Activated gamma-delta T cell (primary cell): ENCODE data around the gene DNAH8.

ENCODE experiments used
- DNase-seq: peaks from one replicate; lab custom pipeline; 2025; lab: John Stamatoyannopoulos, UW

The DNAH8 gene

DNA sequence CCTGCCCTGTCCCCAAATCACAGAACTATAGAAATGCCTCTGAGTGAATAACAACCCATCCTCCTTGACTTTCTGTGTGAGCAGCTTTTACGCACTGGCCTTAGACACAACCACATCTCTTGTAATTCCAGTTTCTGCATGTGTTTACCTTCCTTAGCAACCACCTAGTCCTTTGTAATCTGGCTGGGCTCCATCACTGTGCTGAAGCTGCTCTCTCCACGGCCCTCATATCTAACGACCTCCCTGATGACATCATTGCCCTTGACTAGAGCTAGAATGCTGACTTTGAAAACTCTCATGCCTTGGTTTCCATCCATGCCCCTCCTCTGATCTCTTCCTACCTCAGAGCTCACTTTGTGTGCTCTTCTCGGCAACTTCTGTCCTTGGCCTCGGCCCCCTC lies 303.0 kb downstream of the DNAH8 start:
- DNase-seq, result no peak

DNA sequence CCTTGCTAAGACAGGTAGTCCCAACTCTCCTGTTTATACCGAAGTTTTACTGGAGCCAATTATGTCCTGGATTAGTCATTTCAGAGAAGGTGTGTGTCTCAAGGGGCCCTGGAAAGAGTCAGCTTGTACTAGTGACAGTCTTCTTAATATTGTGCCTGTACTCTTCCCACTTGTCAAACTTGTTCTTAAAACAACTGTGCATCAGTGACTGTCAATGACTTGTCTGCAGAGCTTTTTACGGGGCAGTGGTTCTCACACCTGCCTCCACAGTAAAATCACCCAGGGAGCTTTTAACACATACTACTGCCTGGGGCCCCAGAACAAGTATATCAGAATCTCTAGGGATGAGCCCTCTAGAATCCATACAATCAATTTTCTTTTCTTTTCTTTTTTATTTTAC lies 305.0 kb downstream of the DNAH8 start:
- no peak for DNase-seq

DNA sequence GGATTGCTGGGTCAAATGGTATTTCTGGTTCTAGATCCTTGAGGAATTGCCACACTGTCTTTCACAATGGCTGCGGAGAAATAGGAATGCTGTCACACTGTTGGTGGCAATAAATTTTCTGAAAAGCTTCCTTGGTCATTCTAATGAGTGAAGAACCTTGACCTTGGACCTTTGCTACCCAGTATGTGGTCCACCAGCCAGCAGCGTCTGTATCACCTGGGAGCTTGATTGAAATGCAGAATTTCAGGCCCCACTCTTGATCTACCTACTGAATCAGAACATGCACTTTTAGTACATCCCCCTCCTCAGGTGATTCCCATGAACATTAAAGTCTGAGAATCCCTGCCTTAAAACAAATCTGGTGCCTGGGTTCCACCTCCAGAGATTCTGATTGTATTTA lies 305.9 kb downstream of the DNAH8 start:
- DNase-seq, result no peak

DNA sequence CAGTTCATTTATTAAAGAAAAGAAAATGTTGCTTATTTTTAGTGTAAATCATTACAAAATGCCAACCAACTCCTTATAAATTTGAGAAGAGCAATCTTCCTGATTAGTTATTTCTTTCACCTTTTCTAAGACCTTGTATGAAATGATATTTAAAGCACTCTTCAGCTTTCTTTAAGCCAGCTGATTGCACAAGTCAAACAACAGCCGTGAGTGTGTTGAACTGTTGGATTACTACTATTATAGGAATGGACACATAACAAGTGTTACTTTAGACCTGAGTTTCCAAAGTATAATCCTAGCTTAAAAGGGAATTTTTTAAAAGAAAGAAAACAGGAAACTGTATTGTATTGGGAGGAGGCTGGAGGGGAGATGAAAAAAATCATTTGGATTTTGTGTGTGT lies 306.7 kb downstream of the DNAH8 start:
- no peak for DNase-seq

DNA sequence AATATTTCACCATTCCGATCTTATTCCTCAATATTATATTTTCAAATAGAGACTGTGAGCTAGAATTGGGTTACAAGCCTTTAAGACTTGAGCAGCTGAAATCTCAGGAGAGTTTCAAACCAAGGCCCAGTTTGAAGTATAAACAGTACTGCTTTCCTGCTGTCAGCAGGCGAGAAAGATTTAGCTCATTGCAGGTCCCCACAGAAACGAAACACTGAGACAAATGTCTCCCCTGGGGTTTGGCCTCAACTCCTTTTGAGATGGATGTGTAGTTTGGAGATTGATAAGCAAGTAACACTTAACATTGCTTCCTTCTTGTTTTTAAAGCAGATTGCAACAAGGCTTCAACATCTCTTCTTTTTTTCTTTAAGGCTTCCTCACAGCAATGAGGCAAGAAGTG lies 311.1 kb downstream of the DNAH8 start:
- no peak for DNase-seq

DNA sequence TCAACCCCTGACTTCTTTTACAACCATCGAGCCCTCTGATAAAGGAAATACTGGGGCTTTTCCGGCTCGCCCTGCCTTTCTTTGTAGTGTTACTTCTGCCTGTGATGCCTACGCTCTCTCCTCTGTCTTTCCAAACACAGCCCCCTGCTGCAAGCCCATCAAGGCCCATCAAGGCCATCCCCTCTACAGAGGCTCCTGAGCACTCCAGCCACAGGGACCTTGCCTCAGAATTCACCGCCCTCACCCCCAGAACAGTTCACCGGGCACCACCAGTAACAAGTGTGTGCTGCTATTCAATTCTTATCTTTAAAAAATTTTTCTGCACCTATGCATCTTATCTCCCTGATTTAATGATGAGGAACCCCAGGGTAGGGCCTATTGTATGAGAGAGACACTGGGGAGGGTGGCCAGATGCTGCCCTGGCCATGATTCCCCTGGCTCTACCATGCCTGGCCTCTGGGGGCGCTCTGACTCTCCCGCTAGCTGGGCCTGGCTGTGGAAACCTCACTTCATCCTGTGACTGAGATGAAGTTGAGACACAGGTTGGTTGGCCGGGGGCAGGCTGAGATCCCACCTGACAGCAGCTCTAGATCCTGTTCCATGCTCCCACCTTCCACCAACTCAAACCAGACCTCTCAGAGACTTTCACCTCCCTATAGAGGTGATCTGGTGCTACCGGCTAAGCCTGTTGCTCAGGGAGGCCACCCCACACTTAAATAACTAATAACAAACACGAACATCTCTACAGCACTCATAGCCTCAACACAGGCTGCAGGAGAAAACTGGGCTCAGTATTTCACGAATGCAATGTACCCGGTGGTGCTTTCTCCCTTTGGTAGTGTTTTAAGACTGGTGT lies 314.3 kb downstream of the DNAH8 start:
- DNase-seq, result no peak

DNA sequence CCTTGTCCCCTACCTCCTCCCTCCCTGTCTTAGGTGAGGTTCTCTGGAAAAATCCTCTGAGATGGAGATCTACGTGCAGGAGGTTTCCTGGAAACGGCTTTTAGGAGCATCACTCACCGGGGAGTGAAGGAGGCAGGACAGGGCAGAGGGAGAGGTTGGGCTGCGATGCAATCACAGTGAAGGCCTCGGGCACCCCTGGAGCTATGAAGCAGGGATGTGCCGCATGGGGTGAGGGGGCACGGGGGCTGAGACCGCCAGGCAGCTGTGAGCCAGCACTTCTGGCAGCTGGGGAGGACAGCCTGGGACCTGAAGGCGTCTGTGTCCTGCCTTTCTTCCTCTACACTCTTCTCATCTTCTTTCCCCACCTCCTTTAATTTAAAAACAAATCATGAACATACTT lies 320.6 kb downstream of the DNAH8 start:
- no peak for DNase-seq

DNA sequence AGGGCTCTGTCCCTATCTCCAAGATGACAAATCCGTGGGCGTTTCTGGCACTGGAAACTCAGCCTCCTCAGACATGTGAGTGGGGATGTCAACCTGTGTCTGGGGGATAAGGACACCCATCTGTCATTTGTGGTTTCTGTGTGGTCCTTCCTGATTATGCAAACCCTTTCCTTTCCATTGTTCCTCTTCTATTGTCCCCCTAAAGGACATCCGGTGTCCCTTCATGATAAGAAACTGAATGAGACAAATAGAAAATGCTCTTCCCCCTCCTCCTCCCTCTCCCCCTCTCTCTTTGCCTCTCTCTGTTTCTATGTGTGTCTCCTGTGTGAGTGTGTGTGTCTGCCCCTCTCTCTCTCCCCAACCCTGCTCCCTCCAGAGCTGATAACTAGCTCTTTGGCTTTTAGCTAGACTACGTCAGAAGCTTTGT lies 322.0 kb downstream of the DNAH8 start:
- DNase-seq, result no peak

DNA sequence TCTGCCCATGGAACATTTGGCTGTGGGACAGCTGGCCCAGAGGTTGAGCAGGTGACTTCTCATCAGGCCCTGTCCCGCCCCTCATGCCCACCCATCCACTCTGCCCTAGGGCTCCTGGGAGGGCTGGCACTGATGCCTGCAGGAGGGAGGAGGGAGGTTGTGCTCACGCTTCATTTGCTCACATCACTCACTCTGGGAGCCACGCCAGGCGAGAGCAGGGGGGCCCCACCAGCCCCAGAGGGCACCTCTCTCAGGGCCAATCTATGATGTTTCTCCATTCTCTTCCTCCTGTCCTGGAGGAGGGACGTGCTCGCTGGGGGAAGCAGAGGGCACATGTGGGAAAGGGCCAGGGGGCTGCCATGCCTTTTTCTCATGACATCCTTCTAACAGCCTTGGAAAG lies 322.6 kb downstream of the DNAH8 start:
- no peak for DNase-seq

DNA sequence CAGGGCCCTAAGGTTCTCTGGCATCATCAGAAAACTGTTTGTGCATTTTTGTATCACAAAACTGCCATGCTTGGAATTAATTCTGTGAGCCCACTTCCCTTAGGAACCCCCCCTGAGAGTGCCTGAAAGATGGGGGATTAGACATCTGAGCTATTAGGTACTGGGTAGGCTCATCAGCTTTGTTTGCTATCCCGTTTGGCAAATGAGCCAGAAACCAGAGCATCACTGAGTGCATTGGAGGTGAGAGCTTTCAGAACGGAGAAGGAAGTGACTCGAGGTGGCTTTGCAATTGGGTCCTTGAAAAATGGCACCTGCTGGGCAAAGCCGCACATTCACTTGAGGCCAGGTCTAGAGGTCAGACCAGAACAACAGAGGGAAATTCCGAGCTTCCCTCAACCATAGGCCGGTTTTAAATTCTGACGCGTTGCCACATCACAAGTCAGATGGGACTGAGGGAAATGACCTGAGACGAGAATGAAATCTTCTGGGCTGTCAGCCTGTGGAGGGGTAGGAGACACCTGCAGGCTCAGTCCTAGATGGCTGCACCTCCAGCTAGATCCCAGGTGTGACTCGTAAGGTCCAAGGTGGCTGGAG lies 325.1 kb downstream of the DNAH8 start:
- no peak for DNase-seq

DNA sequence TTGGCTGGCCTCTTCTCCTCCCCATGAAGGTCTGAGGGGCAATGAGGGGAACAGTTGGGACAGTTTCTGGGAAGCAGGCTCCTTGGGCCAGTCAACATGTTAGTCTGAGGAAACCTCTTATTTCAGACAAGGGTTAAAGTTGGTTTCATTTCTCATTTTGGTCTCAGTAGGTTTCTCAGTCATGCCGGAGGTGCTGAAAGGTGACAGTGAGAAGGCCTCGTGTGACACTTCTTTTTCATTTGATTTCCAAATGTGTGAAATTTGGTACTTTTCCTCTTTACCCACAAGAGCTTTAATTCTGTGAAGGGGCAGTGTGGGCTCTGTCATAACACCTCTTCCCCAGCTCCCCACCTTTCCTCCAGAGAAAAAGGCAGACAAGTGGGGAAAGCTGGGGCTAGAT lies 326.0 kb downstream of the DNAH8 start:
- no peak for DNase-seq

DNA sequence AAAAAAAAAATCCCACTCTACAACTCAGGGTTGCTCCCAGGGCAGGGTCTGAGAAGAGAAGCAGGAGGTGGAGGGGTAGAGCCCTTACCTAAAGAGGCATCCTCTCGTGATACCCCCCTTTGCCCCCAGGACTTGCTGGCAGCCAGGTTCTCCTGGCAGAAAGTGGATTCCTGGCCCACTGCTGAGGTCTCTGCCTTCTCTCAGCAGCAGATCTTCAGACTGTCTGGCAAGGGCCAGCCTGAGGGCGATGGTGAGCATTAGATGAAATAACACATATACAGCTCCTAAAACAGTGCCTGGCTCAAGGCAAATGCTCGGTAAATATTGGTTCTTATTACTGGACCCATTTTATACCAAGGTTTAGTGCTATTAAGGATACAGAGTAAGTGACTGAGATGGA lies 328.7 kb downstream of the DNAH8 start:
- no peak for DNase-seq

DNA sequence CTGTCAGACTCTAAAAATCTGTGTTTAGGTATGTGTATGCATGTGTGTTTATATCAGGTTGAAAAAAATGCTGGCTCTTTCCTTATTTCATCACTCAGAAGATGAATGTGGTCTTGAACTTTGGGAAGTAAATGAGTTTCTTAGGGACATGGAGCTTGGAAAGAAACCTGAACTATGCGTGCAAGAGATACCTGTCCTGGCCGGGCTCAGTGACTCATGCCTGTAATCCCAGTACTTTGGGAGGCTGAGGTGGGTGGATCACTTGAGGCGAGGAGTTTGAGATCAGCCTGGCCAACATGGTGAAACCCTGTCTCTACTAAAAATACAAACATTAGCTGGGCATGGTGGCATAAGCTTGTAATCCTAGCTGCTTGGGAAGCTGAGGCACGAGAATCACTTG lies 329.1 kb downstream of the DNAH8 start:
- DNase-seq, result no peak

DNA sequence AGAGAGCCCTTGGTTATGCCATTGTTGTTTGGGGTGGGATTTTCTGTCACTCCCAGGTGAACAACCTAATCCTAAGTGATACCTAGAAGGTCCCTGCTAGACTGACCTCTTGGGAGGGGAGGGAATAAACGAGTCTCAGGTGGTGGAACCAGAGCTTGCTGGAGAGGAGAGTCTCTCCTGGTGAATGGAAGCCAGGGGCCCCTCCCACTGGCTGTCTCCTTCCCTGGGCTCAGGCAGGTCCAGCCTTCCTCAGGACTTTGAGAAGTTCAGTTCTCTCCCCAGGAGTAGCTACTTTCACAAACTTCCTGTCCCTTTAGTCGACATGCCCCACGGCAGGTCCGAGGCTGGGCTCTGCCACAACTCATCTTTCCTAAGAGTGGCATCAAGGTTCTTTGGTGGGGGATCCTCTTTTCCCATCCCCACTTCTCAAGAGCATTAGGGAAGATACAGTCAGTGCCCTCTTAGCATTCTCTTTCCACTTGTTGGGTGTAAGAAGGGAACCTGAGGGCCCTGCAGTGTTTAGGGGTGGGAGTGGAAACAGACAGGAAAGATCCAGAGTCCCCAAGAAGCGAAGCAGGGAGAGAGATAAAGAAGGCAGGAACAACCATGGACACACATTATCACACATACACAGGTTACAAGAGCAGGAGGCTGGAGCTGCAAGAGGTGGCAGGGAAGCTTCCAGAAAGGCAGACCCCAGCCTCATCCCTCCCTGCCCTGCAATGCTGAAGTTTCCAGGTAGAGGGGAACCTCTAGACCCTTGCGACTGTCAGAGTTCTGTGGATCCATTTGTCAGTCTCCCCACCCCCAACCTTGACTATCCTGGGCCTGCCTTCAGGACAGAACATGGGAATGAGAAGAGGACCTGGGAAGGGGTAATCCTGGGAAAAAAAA lies 332.6 kb downstream of the DNAH8 start:
- no peak for DNase-seq

DNA sequence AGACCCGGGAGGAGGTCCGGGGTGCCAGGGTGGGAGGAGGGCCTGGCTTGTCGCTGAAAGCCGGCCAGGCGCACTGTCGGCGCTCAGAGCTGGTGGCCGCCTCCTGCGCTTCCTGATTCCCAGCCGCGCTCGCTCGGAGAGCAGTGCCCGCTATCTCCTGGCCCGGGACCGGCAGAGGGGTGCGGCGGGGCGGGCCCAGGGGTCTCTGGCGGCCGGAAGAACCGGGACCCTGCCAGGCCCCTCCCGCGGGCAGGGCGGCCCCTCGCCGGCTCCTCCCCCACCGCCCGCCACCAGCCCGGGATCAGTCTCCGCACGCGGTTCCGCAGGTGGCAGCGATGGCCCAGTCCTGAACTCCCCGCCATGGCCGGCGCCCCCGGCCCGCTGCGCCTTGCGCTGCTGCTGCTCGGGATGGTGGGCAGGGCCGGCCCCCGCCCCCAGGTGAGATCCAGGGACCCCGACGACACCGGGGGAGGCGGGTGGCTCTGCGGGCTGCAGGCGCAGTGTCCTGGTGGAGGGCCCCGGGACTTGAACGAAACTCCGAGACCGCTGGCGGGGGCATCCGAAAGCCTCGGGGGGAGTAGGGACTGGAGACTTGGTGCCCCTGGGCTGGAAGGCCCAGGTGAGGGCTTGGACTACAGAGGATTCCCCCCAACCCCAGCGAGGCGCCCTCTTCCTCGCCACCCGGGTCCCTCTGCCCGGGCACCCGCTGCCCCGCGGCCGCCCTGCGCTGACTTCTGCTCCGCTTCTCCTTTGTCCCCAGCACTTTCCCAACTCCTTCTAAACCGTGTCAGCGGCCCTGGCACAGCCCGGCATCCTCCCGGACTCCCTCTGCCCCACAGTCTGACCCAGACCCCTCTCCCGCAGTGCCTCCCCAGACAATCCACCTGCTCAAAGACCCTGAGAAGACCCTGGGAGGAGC lies 333.6 kb downstream of the DNAH8 start, which contains the start of gene GLP1R:
TSS of gene GLP1R (plus strand) at position 301 of the 919 bp plus-strand sequence. CDS start at position 361, 60 bp downstream.
- DNase-seq, result no peak

DNA sequence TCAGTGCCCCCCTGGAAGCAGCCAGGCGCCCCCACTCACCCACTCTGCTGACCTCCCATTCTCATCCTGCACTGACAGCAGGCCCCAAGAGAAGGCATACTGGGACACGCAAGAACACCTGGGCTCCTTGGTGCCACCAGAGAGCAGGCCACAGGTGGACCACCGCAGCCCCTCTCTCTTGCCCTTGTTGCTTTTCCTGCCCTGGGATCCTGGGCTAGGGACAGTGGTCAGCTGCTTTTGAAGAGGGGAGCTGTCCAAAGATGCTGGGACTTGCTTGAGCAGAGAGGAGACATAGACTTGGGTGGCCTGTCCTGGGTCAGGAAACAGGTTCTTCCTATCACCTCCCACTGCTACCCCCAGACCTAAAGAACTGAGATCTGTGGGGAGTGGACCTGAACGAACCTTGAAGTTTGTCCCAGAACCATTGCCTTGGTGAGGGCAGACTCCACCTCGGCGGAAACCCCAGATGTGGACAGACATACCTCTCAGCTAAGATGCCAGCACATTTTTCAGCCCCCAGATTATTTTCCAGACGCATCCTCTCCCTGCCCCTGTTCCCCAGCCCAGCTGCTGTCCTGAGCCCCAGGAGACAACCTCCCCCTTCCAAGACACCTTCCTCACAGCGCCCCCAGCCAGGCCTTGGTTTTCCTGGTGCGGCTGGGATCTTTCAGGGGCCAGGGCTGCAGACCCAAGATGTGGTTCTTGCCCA lies 334.6 kb downstream of the DNAH8 start:
- no peak for DNase-seq

DNA sequence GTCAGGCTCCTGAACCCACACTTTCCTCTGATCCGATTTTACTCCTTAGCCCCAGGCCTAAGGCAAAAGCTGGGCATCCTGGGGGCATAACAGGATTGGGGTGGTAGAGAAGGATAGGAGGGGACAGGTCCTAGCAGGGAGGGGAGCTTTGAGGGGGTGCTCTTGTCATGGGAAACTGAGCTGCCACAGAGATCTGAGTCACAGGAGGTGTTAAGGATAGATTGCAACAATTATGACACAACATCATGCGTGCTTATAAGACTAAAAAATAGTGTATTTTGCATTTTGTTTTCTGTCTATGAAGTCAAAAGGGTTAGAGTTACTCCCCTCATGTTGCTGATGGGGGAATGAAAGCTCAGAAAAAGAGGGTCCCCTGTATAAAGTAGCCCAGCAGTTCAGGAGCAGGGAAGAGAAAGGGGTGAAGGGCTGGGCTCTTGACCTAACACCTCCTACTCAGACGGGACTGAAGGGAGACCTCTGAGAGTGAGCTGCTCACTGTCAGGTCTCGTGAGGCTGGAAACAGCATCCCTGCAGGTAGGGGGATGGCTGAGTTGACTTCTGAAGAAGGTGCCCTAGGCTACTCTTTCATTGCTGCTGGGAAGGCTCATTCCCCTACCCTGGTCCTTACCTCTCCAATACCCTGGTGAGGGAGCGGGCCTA lies 335.5 kb downstream of the DNAH8 start:
- DNase-seq, result no peak

DNA sequence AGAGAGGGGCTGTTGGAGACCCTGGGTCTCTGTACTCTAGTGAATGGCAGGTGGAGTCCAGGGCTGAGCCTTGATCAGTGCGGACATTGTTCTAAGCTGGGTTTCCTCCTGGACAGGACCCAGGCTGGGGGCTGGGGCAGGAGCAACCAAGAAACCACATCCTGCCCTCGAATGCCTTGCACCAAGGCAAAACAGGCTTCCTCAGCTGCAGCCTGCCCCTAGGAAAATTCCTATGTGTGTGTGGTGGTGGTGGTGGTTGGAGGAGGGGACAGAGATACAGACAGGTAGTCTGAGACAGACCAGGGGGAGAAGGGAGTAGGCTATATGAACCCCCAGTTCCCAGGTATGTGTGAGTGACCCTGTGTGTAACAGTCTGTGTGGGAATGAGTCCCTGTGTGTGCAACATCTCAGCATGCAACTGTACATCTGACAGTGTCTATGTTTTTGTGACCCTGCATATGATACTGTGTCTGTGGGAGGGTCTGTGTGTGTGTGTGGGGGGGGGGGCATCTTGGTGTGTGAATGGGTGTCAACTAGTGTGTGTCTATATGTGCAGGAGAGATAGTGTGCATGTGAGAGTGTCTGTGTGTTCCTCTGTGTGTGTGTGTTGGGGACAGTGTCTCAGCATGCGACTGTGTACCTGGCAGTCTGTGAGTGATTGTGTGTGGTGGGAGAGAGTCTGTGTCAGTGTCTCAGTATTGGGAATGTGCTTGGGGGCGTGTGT lies 336.4 kb downstream of the DNAH8 start:
- DNase-seq, result no peak

DNA sequence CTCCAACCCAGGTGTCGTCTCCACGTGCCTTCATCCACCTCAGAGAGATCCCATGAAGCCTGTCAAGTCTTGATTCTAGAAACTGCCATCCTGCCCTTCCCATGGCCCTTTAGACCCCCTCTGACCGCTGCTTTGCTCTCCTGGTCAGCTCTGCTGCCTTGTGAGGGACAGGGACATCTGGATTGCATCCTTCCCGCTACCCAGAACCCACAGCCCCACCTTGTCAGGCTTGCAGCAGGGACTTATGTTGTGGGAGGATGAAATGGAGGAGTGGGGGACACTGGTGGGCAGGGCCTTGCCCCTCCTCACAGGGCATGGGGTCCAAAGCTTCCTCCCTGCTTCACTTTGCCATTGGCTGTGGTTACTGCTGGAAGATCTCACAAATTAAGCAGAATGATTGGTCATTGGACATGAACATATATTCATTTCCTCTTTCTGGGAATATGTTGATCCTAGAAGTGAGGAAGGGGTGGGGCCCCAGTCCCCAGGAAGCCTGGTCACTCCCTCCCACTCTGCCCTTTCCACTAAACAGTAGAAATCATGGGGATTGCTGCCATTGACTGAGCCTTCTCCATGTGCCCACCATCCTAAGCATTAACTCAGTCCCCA lies 338.0 kb downstream of the DNAH8 start:
- no peak for DNase-seq
